ENCODE measurements around the gene GRIA1.

The GRIA1 gene

GRCh38 chr5:153660919-153661318 lies 170.4 kb downstream of the GRIA1 start:
- DNase-seq (ENCODE audit: low spot score): no peak

GRCh38 chr5:153661897-153662296 lies 171.4 kb downstream of the GRIA1 start:
- DNase-seq (ENCODE audit: low spot score): no peak

DNA sequence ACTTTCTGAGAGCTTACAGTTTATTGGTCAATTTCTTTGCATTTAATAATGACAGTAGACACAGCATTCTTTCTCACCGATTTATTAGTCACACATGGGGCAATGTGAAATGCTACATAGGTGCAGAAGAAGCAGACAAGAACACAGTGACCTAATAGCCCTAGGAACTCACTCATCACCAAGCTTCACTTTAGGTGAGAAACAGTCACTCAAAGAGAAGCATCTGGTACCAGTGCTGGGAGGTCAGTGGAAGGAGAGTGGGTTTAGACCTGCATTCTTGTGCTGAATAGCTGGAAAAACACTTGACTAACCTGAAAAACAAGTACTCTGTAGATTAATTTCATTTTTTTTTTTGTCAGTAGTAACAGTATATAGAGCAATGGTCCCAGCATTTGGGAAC lies 179.6 kb downstream of the GRIA1 start:
- no peak for DNase-seq (ENCODE audit: low spot score)

DNA sequence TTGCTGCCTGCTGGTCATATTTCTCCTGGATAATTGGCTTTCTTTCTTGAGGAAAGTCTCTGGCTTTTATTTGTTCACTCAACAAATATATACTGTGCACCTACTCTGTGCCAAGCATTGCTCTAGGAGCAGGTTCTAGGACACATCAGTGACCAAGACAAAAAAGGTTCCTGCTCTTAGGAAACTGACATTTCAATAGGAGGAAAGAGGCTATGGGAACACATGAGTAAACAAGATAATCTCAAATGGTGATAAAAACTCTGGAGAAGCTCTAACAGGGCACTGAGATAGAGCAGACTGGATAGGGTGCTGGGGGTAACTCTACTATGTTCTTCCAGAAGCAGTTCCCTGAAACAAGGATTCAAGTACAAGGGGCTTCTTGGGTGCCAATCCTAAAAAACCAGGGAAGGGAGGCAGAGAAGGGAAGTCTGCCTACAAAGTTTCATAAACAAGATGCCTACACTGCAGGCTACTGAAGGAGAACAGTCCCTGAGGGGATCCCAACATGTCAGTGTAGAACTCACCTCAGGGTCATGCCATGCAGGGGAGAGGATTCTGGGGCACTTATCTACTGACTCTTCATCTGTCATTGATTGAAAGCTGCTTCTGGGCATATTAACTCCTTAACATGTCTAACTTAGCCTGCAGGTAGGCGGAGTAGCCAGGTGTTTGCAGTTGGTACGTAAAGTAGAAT lies 181.3 kb downstream of the GRIA1 start:
- DNase-seq (ENCODE audit: low spot score): no peak

DNA sequence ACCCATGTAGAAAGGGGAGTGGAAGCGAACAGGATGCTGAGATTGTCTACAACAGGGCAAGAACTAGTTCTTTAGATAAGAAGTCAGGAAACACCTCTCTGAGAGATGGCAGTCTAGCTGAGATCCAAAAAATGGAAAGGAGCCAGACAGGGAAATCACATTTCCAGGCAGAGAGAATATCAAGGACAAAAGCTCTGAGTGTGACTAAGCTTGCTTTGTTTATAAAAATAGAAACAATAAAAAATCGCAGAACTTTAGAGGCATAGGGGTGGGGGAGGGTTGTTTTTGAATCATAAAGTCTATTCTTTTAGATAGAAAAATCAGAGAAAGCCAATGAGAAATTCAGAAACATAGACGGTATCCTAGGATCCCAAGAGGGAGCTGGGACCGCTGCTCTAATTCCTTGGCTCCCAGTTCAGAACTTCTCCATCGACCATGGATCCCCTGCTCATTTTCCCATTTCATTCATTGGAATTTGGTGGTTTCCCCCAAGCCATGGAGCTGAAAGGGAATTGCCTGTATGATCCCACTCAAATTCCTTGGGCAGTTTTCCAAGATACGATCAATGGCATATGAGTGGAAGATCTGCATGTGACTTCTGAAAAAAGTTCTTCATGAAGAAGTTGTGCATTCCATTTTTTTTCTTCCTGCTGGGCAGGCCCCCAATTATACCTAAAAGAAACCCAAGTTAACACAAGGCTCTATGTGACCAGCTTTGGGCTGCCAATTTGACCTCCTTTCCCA lies 182.0 kb downstream of the GRIA1 start:
- DNase-seq (ENCODE audit: low spot score): no peak

DNA sequence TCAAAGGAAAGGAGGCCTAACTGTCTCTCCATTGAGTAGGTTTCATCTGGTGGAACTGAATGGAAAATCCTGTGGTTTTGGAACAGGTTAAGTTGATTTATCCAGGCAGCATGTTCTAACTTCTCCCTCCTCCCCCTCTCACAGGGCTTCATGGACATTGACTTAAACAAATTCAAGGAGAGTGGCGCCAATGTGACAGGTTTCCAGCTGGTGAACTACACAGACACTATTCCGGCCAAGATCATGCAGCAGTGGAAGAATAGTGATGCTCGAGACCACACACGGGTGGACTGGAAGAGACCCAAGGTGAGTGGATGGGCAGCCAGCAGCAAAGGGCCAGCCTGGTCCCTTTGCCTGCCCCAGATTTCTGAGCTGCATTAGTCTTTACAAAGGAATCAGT lies 183.9 kb downstream of the GRIA1 start:
- DNase-seq (ENCODE audit: low spot score): no peak

- DNase-seq (ENCODE audit: low spot score): no peak
Measured at GRCh38 chr5:153676406-153676805, 185.9 kb downstream of the GRIA1 start.

- DNase-seq (ENCODE audit: low spot score): no peak
Measured at GRCh38 chr5:153676821-153677220, 186.4 kb downstream of the GRIA1 start.

- DNase-seq (ENCODE audit: low spot score): no peak
Measured at GRCh38 chr5:153678617-153679329, 188.3 kb downstream of the GRIA1 start.

DNA sequence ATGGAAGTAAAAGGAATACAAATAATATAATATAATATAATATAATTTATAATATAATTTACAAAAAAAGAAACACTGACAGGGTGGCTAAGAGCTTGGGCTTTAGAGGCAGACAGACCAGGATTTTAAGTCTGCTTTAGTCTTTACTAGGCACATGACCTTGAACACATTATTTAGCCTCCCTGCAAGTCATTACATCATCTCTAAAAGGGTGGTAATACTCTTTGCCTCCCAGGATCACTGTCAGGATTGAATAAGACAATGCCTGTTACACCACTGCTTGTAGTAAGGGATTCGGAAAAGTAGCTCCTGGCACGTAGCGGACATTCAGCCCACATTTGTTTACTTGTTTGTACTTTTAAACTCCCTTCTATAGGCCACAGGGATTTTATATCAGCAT lies 199.8 kb downstream of the GRIA1 start:
- DNase-seq (ENCODE audit: low spot score): no peak

- DNase-seq (ENCODE audit: low spot score): no peak
Measured at GRCh38 chr5:153696256-153696655, 205.8 kb downstream of the GRIA1 start.

DNA sequence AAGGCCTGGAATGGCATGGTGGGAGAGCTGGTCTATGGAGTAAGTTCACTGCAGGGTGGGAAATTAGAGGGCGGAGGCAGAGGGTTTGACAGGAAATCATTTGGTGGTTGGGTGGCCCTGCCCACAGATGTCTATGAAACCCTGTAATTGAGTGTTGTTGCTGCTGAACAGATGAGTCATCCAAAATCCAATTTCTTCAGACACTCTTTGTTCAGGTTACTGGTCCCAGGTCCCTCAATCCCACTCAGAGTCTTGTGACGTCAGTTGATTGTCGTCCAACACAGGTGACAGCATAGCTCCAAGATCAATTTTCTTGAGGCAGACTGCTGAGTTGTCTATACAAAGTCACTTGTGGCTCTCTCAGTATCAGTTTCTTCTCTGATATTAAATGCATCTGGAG lies 208.6 kb downstream of the GRIA1 start:
- DNase-seq (ENCODE audit: low spot score): no peak

DNA sequence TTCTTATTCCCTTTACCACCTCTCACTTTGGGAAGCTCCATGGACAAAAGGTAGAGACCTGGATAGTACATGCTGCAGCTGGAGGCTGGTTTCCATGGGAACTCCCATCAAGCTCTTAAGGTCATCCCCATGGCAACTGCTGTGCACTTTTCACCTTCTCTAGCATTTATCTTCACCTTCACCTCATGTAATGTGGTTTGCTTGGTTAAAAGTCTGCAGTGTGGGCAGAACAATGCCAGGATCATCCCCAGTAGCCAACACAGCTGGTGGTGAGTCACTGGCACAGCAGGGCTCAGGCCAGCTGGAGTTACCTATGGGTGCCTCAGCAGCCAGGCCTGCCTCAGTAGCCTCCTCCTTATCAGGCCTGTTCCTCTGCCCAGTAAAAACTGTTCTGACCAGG lies 210.5 kb downstream of the GRIA1 start:
- no peak for DNase-seq (ENCODE audit: low spot score)

DNA sequence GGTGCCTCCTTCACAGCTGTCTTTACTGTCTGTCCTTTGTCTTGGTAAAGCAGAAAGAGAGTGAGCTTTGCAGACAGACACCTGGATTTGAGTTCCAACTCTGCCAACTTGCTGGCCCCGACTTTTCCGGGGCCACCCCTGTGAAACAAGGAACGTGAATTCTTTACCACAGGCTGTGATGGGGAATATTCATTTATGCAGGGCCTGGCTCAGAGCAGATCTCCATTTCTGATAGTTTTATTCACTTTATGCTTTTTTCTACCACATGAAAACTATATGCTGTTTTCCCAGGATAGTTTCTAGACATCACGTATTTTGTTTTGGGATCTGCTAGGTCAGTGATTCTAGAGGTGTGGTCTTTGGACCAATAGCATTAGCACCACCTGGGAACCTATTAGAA lies 211.8 kb downstream of the GRIA1 start:
- no peak for DNase-seq (ENCODE audit: low spot score)

DNA sequence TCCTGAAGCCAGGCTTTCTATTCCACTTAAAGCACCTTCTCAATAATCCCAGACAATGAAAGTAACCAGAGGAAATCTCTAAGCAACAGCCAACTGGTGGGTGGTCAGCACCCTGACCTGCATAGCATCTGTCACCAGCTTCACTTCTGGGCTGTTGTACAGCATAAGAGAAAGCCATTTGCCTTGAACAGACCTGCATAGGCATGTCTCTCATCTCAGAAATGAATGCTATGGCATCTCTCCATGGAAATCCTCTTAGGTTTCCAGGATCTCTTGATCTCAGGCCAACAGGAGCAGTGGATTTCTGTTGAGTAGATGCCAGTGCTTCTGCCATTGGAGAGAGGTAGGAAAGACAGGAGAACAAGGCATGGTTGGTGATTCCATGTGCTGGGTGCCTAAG lies 213.6 kb downstream of the GRIA1 start:
- DNase-seq (ENCODE audit: low spot score): no peak

- DNase-seq (ENCODE audit: low spot score): no peak
Measured at GRCh38 chr5:153707626-153708025, 217.2 kb downstream of the GRIA1 start.

GRCh38 chr5:153711755-153712154 lies 221.3 kb downstream of the GRIA1 start:
- no peak for DNase-seq (ENCODE audit: low spot score)

GRCh38 chr5:153712946-153713345 lies 222.5 kb downstream of the GRIA1 start:
- DNase-seq (ENCODE audit: low spot score): no peak

GRCh38 chr5:153713943-153714342 lies 223.5 kb downstream of the GRIA1 start:
- DNase-seq (ENCODE audit: low spot score): no peak

- DNase-seq (ENCODE audit: low spot score): no peak
Measured at GRCh38 chr5:153714798-153715197, 224.3 kb downstream of the GRIA1 start.

DNA sequence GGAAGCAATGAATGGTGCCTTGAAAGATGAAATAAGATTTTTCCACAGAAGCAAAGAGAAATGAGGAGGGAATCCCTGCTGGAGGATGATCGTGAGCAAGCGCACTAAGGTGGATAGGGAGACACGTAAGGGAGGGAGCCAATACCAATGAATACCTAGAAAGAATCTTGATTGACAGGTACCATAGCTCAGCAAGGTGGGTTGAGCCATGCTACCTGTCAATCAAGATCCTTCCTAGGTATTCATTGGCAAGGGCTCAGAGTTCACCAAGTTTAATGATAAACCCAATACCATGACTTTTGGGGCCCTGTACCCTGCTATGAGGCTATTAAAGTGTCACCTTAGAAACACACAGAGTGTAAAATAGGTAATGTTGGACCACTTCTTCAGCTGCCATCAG lies 226.8 kb downstream of the GRIA1 start:
- no peak for DNase-seq (ENCODE audit: low spot score)

GRCh38 chr5:153718713-153719112 lies 228.2 kb downstream of the GRIA1 start:
- DNase-seq (ENCODE audit: low spot score): no peak

GRCh38 chr5:153719324-153719723 lies 228.9 kb downstream of the GRIA1 start:
- DNase-seq (ENCODE audit: low spot score): no peak
